B cell (primary cell): ENCODE results near the gene TOMM40L. TPM values are rescaled to one million over a fixed set of nuclear protein-coding genes. Genes with fewer than 3 reads are reported as not detected.

Source experiments
- ATAC-seq: fragments of 200-7000 bp; cut with Tn5 transposase; one replicate; pipeline ENCODE4 v1.10.0; 2021; ENCODE audit warnings: low read depth, mild to moderate bottlenecking, moderate number of reproducible peaks, moderate library complexity
- CTCF ChIA-PET: fragments of 350-600 bp; sonication (Branson Sonifier 250); formaldehyde crosslinking; loops from one replicate; lab custom pipeline; 2021; ENCODE audit warnings: antibody characterized with exemption, inconsistent platforms; lab: Charles Lee
- POLR2A ChIA-PET: fragments of 350-600 bp; sonication (Branson Sonifier 250); formaldehyde crosslinking; loops from one replicate; lab custom pipeline; 2021; ENCODE audit warnings: antibody characterized with exemption; lab: Charles Lee
- DNase-seq: peaks from one replicate; pipeline ENCODE4 v3.0.0; 2013
- H2AFZ ChIP-seq: 2 replicates; pipeline ENCODE4 v1.6.1; 2012; ENCODE audit warnings: mild to moderate bottlenecking, low read depth, low read length; ENCODE audit not compliant: insufficient read depth, poor library complexity, severe bottlenecking
- H3K27ac ChIP-seq, 2 donors: 1 replicate in 1 of 2; 2 replicates in 1 of 2; pipeline ENCODE4 v1.5.1; 2012 to 2013; ENCODE audit warnings: low read length in 2 of 2, mild to moderate bottlenecking in 2 of 2, moderate library complexity in 1 of 2
- H3K27me3 ChIP-seq, 4 experiments: fragments of 200-600 bp in 1 of 4; sonication (generic) in 1 of 4; replicated peaks in 1 of 4; 1 replicate in 2 of 4; 2 replicates in 2 of 4; pipeline versions ENCODE4 v1.6.1 to v1.7.0; 2013 to 2016; ENCODE audit warnings: low read length in 3 of 4, mild to moderate bottlenecking in 2 of 4, mixed read lengths in 1 of 4, moderate library complexity in 1 of 4; ENCODE audit not compliant: insufficient read depth in 4 of 4, control insufficient read depth in 3 of 4; ENCODE audit errors: control extremely low read depth in 1 of 4
- H3K36me3 ChIP-seq, 2 experiments: replicated peaks in 1 of 2; 1 replicate in 1 of 2; 2 replicates in 1 of 2; pipeline versions ENCODE4 v1.6.1 to v1.7.1; 2013; ENCODE audit warnings: low read length in 1 of 2; ENCODE audit not compliant: insufficient read depth in 2 of 2, control insufficient read depth in 1 of 2; ENCODE audit errors: control extremely low read depth in 1 of 2, extremely low read depth in 1 of 2
- H3K4me1 ChIP-seq, 2 donors: fragments of 200-600 bp in 1 of 2; sonication (generic) in 1 of 2; 1 replicate in 1 of 2; 2 replicates in 1 of 2; pipeline versions ENCODE4 v1.5.1 to v1.6.1; 2013 to 2017; ENCODE audit warnings: low read length in 2 of 2; ENCODE audit not compliant: control insufficient read depth in 2 of 2, insufficient read depth in 2 of 2
- H3K4me2 ChIP-seq: replicated peaks from 2 replicates; pipeline ENCODE3; 2012; ENCODE audit warnings: mild to moderate bottlenecking, low read depth, low read length; ENCODE audit not compliant: poor library complexity, severe bottlenecking
- H3K4me3 ChIP-seq, 5 experiments: fragments of 200-600 bp in 1 of 5; sonication (generic) in 1 of 5; 1 replicate in 3 of 5; 2 replicates in 2 of 5; pipeline versions ENCODE4 v1.5.1 to v1.7.0; 2011 to 2016; ENCODE audit warnings: low read length in 4 of 5, mild to moderate bottlenecking in 4 of 5, low read depth in 2 of 5, control low read depth in 1 of 5, moderate library complexity in 1 of 5; ENCODE audit not compliant: insufficient read depth in 1 of 5; ENCODE audit errors: control extremely low read depth in 1 of 5, extremely low read depth in 1 of 5
- H3K79me2 ChIP-seq: fragments of 200-600 bp; sonication (generic); one replicate; pipeline ENCODE4 v1.6.0; 2016; ENCODE audit warnings: low read length; ENCODE audit not compliant: control insufficient read depth, insufficient read depth
- H3K9ac ChIP-seq: fragments of 200-600 bp; sonication (generic); 2 replicates; pipeline ENCODE4 v1.6.1; 2017; ENCODE audit warnings: mild to moderate bottlenecking, low read length, moderate library complexity
- H3K9me3 ChIP-seq, 3 donors: one replicate each; pipeline versions ENCODE4 v1.6.1 to v1.7.1; 2013; ENCODE audit warnings: low read length in 2 of 3; ENCODE audit not compliant: control insufficient read depth in 2 of 3, insufficient read depth in 1 of 3; ENCODE audit errors: control extremely low read depth in 1 of 3
- H4K20me1 ChIP-seq: 2 replicates; pipeline ENCODE4 v1.6.0; 2012; ENCODE audit warnings: mild to moderate bottlenecking, low read length; ENCODE audit not compliant: insufficient read depth, control insufficient read depth, poor library complexity, severe bottlenecking
- H3K27ac Mint-ChIP-seq: one replicate; pipeline ENCODE4 v1.8.0; 2021; ENCODE audit warnings: mixed read lengths
- H3K27me3 Mint-ChIP-seq: one replicate; pipeline ENCODE4 v1.8.0; 2021; ENCODE audit warnings: mixed read lengths
- H3K4me1 Mint-ChIP-seq: one replicate; pipeline ENCODE4 v1.8.0; 2021; ENCODE audit warnings: mixed read lengths
- H3K4me3 Mint-ChIP-seq: one replicate; pipeline ENCODE4 v1.8.0; 2021; ENCODE audit warnings: mixed read lengths
- H3K9me3 Mint-ChIP-seq: one replicate; pipeline ENCODE4 v1.8.0; 2022; ENCODE audit warnings: mixed read lengths; ENCODE audit not compliant: insufficient read depth
- EZH2 ChIP-seq: IDR thresholded peaks from 2 replicates; pipeline ENCODE4 v1.6.1; 2012; ENCODE audit warnings: borderline replicate concordance, low read depth, mild to moderate bottlenecking, moderate library complexity, low read length; ENCODE audit not compliant: insufficient read depth, poor library complexity, severe bottlenecking
- WGBS: methylation state at CpG from one replicate; pipeline ENCODE4 v1.1.5; 2013; ENCODE audit warnings: missing lambda C conversion rate; ENCODE audit not compliant: insufficient coverage; 5-methylcytosine and 5-hydroxymethylcytosine counted together
- intact Hi-C: fragments of 100-400 bp; cut with micrococcal nuclease; formaldehyde crosslinking; loops from one replicate; pipeline ENCODE4 v1.10.0; 2022
- polyA plus RNA-seq: library from polyadenylated mRNA; depleted of rRNA; stranded (reverse); fragments of >200 nt; gene quantifications from 2 replicates; pipeline ENCODE4 v1.2.3, GENCODE V29; 2012
- total RNA-seq, 2 donors: library from RNA; stranded (reverse); fragments of 120-200 nt in 1 of 2; gene quantifications; 1 replicate in 1 of 2; 2 replicates in 1 of 2; pipeline versions ENCODE4 v1.2.3 to v1.2.4, GENCODE V29; 2013 to 2022
- TF ChIP-seq, protein P1 (sequence below): fragments of 200-600 bp; IDR thresholded peaks from one replicate; pipeline ENCODE4 v1.8.0; 2022; ENCODE audit warnings: antibody characterized with exemption, mild to moderate bottlenecking

Gene TOMM40L
- total and polyA plus RNA-seq, 2 donors (not counting 1 experiment from before 2014, with no cell fraction given), result 6.5 to 9.2 TPM

DNA sequence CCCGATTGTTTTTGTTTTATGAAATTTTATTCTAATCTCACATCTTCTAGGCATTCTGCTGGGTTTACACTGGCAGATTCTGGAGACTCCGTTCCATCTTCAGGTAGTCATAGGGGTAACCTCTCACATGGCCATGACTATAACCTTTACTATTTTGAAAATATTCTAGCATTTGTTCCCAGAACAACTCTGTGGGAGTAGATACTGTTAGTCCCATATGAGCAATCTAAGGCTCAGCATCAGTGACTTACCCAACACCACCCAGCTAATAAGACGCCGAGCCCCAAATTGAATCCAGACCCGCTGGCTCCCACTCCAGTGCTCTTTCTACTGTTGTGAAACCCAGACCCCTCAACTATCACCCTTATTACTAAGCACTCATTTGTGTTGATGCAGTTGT lies 36.8 kb upstream of the TOMM40L start:
- 100% methylated on average over 2 of the region's 5 CpGs for WGBS
- no peak for ATAC-seq
- H2AFZ ChIP-seq, result no peak overlapping the region
- H3K9ac ChIP-seq, result no peak overlapping the region
- no peaks in the 10 kb centered on the region for H4K20me1 ChIP-seq
- ChIA-PET POLR2A (no interaction called here), CTCF (interaction anchor here (0.9 kb wide), 1 partner anchor 13 kb away, joined by 4 read pairs; the partner anchor contains the start of gene NDUFS2)
- DNase-seq, result no peak
- H3K4me2 ChIP-seq, result no peak overlapping the region
- Mint-ChIP-seq H3K4me3 (no peak overlapping the region), H3K27me3 (no peaks in the 10 kb centered on the region), H3K9me3 (no peaks in the 10 kb centered on the region), H3K4me1 (peaks cover 72% of the 10 kb centered on the region), H3K27ac (peak overlapping the region; percentile 61)
- intact Hi-C loops, result loop anchor here (5.0 kb wide), 1 partner anchor 37 kb away; the partner anchor contains the start of gene UFC1
- H3K9me3 ChIP-seq, result no peaks in the 10 kb centered on the region
- no peaks in the 10 kb centered on the region for H3K27me3 ChIP-seq
- peaks cover 26% of the 10 kb centered on the region for H3K79me2 ChIP-seq
- no peak for TF ChIP-seq EZH2
- TF ChIP-seq, protein P1, sequence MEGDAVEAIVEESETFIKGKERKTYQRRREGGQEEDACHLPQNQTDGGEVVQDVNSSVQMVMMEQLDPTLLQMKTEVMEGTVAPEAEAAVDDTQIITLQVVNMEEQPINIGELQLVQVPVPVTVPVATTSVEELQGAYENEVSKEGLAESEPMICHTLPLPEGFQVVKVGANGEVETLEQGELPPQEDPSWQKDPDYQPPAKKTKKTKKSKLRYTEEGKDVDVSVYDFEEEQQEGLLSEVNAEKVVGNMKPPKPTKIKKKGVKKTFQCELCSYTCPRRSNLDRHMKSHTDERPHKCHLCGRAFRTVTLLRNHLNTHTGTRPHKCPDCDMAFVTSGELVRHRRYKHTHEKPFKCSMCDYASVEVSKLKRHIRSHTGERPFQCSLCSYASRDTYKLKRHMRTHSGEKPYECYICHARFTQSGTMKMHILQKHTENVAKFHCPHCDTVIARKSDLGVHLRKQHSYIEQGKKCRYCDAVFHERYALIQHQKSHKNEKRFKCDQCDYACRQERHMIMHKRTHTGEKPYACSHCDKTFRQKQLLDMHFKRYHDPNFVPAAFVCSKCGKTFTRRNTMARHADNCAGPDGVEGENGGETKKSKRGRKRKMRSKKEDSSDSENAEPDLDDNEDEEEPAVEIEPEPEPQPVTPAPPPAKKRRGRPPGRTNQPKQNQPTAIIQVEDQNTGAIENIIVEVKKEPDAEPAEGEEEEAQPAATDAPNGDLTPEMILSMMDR, result no peak
- peaks cover 67 to 82% of the 10 kb centered on the region in 2 donors for H3K4me1 ChIP-seq
- H3K36me3 ChIP-seq, result no peaks in the 10 kb centered on the region
- no peak overlapping the region for H3K4me3 ChIP-seq
- peak overlapping the region in 1 of 2 donors; percentile 53 for H3K27ac ChIP-seq

- Histone ChIP-seq H3K9me3 (no peaks in the 10 kb centered on the region), H3K36me3 (no peaks in the 10 kb centered on the region), H3K27ac (no peak overlapping the region), H3K9ac (no peak overlapping the region), H3K4me3 (no peak overlapping the region), H3K4me1 (peaks cover 72 to 82% of the 10 kb centered on the region in 2 donors), H3K79me2 (peaks cover 26% of the 10 kb centered on the region), H3K4me2 (no peak overlapping the region), H4K20me1 (no peaks in the 10 kb centered on the region), H2AFZ (no peak overlapping the region), H3K27me3 (no peaks in the 10 kb centered on the region)
- ChIA-PET CTCF (interaction anchor here (0.8 to 4.8 kb wide), 21 partner anchors 9 to 193 kb away, joined by 3 to 64 read pairs (median 4); partner anchors contain the start of genes DEDD, NDUFS2, PPOX and TOMM40L), POLR2A (interaction anchor here (0.5 to 1.2 kb wide), 4 partner anchors 11 to 127 kb away, joined by 3 to 8 read pairs (median 4); partner anchors contain the start of gene UFC1)
- Mint-ChIP-seq H3K4me1 (peaks cover 71% of the 10 kb centered on the region), H3K9me3 (no peaks in the 10 kb centered on the region), H3K27ac (no peak overlapping the region), H3K4me3 (no peak overlapping the region), H3K27me3 (no peaks in the 10 kb centered on the region)
- intact Hi-C loops, result loop anchor here (5.0 kb wide), 1 partner anchor 36 kb away; the partner anchor contains the start of gene TOMM40L
- WGBS, result 93% methylated on average over 20 of the region's 22 CpGs
- TF ChIP-seq, protein P1, result no peak
- no peak for TF ChIP-seq EZH2
- DNase-seq, result no peak
- ATAC-seq, result no peak
Observed at GRCh38 chr1:161190962-161191521, 34.8 kb upstream of the TOMM40L start.
